Body of pancreas (tissue), 4 donors: Measurements from ENCODE around the gene DRC7.

Source experiments
- CTCF ChIP-seq, 7 experiments: fragments of 450-650 bp in 4 of 7; fragments of 200-600 bp in 3 of 7; sonication (generic) in 3 of 7; IDR thresholded peaks; one replicate each; pipeline ENCODE4 v1.5.1; 2016 to 2019; ENCODE audit warnings: antibody characterized with exemption in 7 of 7
- POLR2A ChIP-seq, 3 donors: fragments of 450-650 bp; IDR thresholded peaks; one replicate each; pipeline ENCODE4 v1.6.1; 2016; ENCODE audit warnings: antibody characterized with exemption in 3 of 3, mild to moderate bottlenecking in 2 of 3

- TF ChIP-seq CTCF (IDR thresholded peaks at IDR 0.05) (no peak), POLR2A (IDR thresholded peaks at IDR 0.05) (no peak)
These were observed 37.4 kb upstream of the DRC7 start for GRCh38 chr16:57657228-57657627.
